Islet of Langerhans (tissue), 1 donor: Measurements from ENCODE around the gene MDM2.
"Not testable (repeated sequence)": the region's sequence is repeated elsewhere in the genome, so short reads cannot be mapped to it uniquely, and the experiment has no call there.

ENCODE experiments used
- FAIRE-seq: peaks from one replicate; lab custom pipeline; 2011; peaks lifted over from hg19 to GRCh38; lab: Jason Lieb, UNC

The MDM2 gene

DNA sequence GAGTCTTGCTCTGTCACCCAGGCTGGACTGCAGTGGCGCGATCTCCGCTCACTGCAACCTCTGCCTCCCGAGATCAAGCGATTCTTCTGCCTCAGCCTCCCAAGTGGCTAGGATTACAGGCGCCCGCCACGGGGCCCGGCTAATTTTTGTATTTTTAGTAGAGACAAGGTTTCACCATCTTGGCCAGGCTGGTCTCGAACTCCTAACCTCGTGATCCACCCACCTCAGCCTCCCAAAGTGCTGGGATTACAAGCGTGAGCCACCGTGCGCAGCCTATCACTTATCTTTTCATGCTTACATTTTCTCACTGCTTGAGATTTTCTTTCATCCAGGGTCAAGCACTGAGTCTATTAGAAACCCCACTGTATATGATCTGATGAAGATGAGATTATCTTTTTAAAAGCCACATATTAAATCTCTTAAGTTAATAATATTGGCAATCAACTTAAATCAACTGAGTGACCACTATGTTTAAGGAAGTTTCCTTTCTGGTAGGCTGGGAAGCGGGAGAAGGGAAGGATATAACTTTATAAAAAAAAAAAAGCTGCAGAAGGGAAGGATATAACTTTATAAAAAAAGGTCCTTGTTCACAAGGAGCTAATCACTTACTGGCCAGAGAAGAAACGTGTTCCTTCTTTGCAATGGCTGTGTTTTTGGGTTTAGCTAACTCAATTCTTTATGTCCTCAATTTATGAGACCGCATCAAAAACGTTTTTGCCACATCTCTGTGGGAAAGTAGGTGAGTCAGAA, 1.3 kb upstream of the MDM2 start:
- no peak for FAIRE-seq

DNA sequence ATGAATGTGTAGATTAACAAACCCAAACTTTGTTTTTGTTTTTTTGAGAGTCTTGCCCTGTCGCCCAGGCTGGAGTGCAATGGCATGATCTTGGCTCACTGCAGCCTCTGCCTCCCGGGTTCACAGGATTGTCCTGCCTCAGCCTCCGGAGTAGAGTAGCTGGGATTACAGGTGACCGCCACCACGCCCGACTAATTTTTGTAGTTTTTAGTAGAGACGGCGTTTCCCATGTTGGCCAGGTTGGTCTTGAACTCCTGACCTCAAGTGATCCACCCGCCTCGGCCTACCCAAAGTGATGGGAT, 752 bp upstream of the MDM2 start:
- FAIRE-seq = not testable (repeated sequence)

DNA sequence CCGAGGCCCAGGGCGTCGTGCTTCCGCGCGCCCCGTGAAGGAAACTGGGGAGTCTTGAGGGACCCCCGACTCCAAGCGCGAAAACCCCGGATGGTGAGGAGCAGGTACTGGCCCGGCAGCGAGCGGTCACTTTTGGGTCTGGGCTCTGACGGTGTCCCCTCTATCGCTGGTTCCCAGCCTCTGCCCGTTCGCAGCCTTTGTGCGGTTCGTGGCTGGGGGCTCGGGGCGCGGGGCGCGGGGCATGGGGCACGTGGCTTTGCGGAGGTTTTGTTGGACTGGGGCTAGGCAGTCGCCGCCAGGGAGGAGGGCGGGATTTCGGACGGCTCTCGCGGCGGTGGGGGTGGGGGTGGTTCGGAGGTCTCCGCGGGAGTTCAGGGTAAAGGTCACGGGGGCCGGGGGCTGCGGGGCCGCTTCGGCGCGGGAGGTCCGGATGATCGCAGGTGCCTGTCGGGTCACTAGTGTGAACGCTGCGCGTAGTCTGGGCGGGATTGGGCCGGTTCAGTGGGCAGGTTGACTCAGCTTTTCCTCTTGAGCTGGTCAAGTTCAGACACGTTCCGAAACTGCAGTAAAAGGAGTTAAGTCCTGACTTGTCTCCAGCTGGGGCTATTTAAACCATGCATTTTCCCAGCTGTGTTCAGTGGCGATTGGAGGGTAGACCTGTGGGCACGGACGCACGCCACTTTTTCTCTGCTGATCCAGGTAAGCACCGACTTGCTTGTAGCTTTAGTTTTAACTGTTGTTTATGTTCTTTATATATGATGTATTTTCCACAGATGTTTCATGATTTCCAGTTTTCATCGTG, 612 bp downstream of the MDM2 start:
- FAIRE-seq = no peak

GRCh38 chr12:68809190-68810026, 1.4 kb downstream of the MDM2 start:
- no peak for FAIRE-seq

GRCh38 chr12:68810027-68810389, 2.0 kb downstream of the MDM2 start:
- FAIRE-seq = not testable (repeated sequence)

DNA sequence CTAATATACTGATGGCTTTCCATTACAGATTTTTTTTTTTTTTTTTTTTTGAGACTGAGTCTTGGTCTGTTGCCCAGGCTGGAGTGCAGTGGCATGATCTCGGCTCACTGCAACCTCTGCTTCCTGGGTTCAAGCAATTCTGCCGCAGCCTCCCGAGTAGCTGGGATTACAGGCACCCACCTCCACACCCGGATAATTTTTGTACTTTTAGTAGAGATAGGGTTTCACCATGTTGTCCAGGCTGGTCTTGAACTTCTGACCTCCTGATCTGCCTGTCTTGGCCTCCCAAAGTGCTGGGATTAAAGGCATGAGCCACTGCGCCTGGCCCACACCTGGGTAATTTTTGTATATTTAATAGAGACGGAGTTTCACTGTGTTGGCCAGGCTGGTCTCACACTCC, 3.6 kb downstream of the MDM2 start:
- not testable (repeated sequence) for FAIRE-seq

GRCh38 chr12:68812553-68813241, 4.7 kb downstream of the MDM2 start:
- FAIRE-seq = no peak

DNA sequence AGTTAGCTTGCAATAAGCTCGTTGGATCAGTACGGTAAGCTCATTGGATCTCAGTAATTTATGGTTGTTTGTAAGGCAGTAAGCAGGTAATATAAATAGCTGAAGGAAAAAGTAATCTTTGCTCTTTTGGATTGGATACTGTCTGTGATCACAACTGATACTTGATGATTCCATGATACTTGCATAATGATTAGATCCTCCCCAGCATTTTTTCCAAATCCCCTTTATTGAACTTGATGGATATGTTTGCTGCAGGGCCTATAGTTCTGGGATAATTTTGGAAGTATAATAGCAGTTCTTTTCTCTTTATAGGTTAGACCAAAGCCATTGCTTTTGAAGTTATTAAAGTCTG, 5.2 kb downstream of the MDM2 start:
- no peak for FAIRE-seq

GRCh38 chr12:68814490-68815231, 6.7 kb downstream of the MDM2 start:
- FAIRE-seq = no peak

DNA sequence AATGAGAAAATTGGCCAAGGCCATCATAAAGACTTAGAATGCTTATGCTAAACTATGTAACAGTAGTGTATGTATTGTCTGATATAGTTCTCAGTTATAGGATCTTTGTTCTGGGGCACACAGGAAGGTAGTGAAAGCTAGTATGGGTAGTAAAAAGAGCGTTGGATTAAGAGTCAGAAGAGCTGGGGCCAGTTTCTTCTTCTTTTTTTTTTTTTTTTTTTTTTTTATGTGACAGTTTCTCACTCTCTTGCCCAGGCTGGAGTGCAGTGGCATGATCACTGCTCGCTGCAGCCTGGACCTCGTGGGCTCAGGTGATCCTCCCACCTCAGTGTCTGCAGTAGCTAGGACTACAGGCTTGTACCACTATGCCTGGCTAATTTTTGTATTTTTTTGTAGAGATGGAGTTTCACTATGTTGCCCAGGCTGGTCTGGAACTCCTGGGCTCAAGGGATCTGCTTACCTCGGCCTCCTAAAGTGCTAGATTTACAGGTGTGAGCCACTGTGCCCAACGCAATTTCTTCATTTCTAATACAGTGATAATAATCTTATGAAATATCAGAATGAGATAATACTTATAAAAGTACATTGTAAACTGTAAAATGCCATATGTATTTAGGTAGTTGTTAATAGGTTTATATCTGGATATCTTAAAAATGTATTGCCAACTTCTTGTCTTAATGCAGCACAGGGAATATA, 7.4 kb downstream of the MDM2 start:
- FAIRE-seq = no peak

DNA sequence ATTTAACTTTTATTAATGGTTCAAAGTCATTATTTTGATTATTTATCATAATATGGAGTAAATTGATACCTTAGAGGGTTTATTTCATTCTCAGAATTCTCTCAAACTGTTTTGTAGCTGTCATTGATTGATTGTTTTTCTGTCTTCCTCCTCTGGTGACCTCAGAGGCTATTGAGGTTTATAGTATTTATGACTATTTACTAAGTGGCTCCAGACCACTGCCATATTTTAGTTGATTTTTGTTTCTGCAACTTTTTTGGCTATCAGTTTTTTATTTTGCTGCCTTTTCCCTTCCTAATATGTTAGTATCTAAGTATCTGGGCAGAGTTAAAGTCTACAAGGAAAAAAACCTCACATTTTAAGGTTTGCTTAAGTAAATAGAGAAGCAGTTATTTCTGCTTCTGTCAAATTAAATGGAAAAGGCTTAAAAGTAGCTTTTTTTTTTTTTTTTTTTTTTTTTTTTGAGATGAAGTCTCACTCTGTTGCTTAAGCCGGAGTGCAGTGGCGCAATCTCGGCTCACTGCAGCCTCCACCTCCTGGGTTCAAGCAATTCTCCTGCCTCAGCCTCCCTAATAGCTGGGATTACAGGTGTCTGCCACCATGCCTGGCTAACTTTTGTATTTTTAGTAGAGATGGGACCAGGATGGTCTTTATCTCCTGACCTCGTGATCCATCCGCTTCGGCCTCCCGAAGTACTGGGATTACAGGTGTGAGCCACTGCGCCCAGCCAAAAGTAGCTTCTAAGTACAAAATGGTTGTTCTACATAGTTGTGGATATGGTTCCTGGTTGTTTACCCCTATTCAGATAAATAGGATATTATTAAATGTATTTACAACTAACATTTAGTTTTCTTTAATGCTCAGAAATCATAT, 8.2 kb downstream of the MDM2 start:
- FAIRE-seq = no peak

DNA sequence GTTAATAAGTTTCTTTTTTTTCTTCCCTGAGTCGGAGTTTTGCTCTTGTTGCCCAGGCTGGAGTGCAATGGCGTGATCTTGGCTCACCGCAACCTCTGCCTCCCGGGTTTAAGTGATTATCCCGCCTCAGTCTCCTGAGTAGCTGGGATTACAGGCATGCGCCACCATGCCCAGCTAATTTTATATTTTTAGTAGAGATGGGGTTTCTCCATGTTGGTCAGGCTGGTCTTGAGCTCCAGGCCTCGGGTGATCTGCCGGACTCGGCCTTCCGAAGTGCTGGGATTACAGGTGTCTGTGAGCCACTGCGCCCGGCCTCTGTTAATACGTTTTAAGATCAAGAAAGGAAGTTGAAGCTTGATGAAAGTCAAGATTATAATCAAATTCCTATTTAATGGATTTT, 11.5 kb downstream of the MDM2 start:
- FAIRE-seq = not testable (repeated sequence)

DNA sequence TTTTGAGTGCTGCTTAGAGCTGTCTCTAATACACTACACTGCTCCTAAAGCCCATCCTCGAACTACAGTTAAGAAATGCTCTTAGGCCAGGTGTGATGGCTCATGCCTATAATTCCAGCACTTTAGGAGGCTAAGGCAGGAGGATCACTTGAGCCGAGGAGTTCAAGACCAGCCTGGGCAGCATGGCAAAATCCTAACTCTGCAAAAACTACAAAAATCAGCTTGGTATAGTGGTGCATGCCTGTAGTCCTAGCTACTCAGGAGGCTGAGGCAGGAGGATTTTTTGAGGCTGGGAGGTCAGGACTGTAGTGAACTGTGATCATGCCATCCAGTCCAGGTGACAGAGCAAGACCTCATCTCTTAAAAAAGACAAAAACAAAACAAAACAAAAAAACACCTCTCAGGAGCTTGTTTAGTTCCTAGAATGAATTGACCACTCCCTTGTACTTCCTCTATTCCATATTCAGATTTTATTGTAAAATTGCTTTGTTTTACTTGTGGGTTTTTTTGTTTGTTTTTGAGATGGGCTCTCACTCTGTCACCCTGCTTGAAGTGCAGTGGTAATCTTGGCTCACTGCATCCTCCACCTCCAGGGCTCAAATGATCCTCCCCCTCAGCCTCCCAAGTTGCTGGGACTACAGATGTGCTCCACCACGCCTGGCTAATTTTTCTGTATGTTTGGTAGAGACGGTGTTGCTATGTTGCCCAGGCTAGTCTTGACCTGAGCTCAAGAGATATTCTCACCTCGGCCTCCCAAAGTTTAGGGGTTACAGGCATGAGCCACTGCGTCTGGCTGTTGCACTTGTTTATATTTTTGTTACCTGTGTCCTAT, 13.6 kb downstream of the MDM2 start:
- FAIRE-seq = no peak

GRCh38 chr12:68823696-68824095, 15.7 kb downstream of the MDM2 start:
- FAIRE-seq = no peak

DNA sequence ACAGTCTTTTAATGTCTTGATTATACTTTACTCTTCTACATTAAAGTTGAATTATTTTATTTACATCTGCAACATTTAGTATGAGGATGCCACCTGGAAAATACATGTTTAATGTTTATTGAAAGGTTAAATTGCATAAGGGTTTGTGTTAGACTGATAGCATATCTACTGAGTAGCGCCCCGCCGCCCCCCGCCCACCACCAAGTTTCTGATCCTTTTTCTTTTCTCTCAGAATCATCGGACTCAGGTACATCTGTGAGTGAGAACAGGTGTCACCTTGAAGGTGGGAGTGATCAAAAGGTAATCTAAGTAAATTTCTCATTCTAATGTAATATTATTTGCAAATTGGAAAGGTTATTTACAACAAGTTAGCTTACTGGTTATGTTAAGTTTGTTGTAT, 16.2 kb downstream of the MDM2 start:
- no peak for FAIRE-seq

- no peak for FAIRE-seq
Measured at GRCh38 chr12:68824597-68825250, 16.7 kb downstream of the MDM2 start.

GRCh38 chr12:68825569-68826217, 17.7 kb downstream of the MDM2 start:
- FAIRE-seq = no peak
